ENCODE results near the gene SNRPD3. TPM values are rescaled to one million over a fixed set of nuclear protein-coding genes. Genes with fewer than 3 reads are reported as not detected.
A peak's percentile ranks its signal among the peaks of the same experiment; 100 is the strongest.

The SNRPD3 gene
- total RNA-seq, 1 experiment from 2014 or later = 144 TPM

DNA sequence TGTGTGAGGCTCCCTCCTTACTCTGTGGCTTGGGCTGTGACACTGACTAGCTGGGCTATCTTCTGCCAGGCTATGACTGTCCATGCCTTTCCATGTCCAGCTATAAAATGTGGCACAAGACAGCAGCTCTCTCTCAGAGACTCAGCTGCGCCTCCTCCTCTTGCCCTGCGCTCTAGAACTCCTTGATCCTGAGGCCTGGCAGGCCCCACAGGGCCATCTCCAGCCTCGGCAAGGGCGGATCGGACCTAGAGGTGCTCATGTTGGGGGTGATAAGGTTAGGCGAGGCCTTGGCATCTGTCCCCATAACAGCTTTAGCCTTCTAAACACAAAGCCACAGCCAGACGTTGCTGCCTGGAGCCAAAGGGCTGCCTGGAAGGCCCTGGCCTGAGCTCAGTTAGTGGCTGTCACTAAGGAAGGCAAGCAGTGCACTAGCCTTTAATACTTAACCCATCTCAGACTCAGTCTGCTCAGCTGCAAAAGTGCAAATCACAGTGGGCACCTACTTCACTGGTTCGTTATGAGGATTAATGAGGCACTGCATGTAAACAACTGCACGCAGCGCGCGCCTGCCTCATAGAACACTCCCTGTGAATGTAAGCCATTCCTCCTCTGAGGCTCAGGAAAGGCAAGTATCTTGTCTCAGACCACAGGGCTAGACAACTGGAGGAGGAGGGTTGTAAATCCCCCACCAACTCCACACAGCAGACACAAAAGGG lies 2.0 kb upstream of the SNRPD3 start (continued):
- TF ChIP-seq, protein P1, sequence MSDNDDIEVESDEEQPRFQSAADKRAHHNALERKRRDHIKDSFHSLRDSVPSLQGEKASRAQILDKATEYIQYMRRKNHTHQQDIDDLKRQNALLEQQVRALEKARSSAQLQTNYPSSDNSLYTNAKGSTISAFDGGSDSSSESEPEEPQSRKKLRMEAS (IDR thresholded peaks at IDR 0.05) = no peak
- TF ChIP-seq SIN3A (IDR thresholded peaks at IDR 0.05; ENCODE audit: low read depth) = no peak
- no peak for TF ChIP-seq EZH2phosphoT487 (IDR thresholded peaks at IDR 0.05; ENCODE audit: borderline replicate concordance)
- TF ChIP-seq YY1 (IDR thresholded peaks at IDR 0.05; ENCODE audit: extremely low read depth, insufficient replicate concordance, low read depth, low read length) = no peak
- TF ChIP-seq FOSL1 (IDR thresholded peaks at IDR 0.05; ENCODE audit: low read depth) = no peak
- TF ChIP-seq TCF7L2 (IDR thresholded peaks at IDR 0.05; ENCODE audit: borderline replicate concordance, extremely low read depth, insufficient read depth, insufficient read length) = no peak
- no peak for TF ChIP-seq JUND (IDR thresholded peaks at IDR 0.05)
- no peak for TF ChIP-seq SP1 (IDR thresholded peaks at IDR 0.05; ENCODE audit: low read depth)
- TF ChIP-seq CBX3 (IDR thresholded peaks at IDR 0.05; ENCODE audit: low read depth) = no peak
- no peak for TF ChIP-seq CEBPB (IDR thresholded peaks at IDR 0.05; ENCODE audit: low read depth)
- TF ChIP-seq EZH2 (IDR thresholded peaks at IDR 0.05) = no peak
- no peak for TF ChIP-seq POLR2A (IDR thresholded peaks at IDR 0.05; ENCODE audit: borderline replicate concordance, extremely low read depth, insufficient read depth, insufficient read length)
- TF ChIP-seq POLR2AphosphoS5 (IDR thresholded peaks at IDR 0.05; ENCODE audit: low read depth, low read length) = no peak

DNA sequence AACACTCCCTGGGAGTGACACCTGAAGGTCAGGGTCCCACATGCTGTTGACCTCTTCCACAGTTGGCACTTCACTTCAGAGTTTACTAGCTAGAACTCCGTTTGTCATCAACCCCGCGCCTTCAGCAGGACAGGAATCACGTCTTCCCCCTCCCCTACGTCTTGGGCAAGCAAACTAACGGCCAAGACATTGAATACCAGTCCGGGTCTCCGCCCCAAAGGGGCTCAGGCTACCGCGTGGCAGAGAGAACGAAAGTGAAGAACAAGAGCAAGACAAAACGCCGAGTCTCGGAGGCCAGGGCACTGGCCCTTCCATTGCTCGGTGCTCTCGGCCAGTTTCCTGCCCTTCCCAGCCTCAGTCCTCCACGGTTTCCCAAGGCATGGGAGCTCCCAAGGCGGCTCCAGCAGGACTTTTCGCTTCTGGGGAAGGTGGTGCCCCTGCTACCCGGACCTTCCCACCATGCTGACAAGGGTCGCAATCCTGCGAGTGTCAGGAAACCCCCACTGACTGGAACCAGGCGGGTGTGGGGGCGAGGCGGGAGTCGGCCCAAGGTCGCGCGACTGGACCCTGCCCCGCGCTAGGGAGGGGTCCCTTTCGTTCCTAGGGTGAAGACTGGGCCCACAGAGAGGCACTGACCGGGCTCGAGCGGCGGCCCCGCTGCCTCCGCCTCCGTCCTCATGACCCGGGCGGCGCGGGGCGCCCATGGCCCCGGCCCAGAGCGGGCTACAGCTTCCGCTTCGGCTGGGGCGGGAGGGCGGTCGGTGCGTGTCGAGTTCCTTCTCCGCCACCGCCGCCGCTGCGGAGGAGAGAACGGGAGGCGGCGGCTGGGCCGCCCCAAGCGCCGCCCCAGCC lies 1.3 kb upstream of the SNRPD3 start, which contains the start of gene GUCD1:
TSS of gene GUCD1 (minus strand) at position 826 of the 852 bp plus-strand sequence. CDS start at position 679, 147 bp downstream.
- H3K4me3 ChIP-seq (replicated peaks in 1 of 2; ENCODE audit: low read depth in 1 of 2, low read length in 2 of 2) = peak within 1 kb of the TSS; percentile 70 to 95
- no peaks in the 10 kb centered on the region for H3K9me2 ChIP-seq (ENCODE audit: insufficient read depth)
- DNase-seq (ENCODE audit: low read depth, low spot score) (no peak), ATAC-seq (peak; percentile 18; the same call in 1 of the 2 replicates)
- peaks cover 11 to 23% of the 10 kb centered on the region in 2 experiments for H3K4me1 ChIP-seq (ENCODE audit: control insufficient read depth in 1 of 2, insufficient read depth in 2 of 2, low read length in 2 of 2)
- peak within 1 kb of the TSS; percentile 87 for H3K27ac ChIP-seq (ENCODE audit: low read depth, low read length)
- no TSS peak for BruUV-seq (replicated peaks)
- ChIA-PET POLR2A (interaction anchor here (0.6 to 0.7 kb wide), 2 partner anchors 15 to 43 kb away, joined by 3 to 4 read pairs; no protein-coding TSS in a partner anchor), CTCF (interaction anchor here (1.0 to 1.7 kb wide), 2 partner anchors 33 to 380 kb away, joined by 4 to 6 read pairs; no protein-coding TSS in a partner anchor), RAD21 (ENCODE audit: low non-redundant PET in 1 of 2, low total read pairs in 2 of 2, uncharacterized antibody in 2 of 2, unreplicated experiment in 2 of 2) (interaction anchor here in 1 of 2 experiments (0.7 kb wide), 1 partner anchor 90 kb away, joined by 13 read pairs; no protein-coding TSS in a partner anchor)
- peak within 1 kb of the TSS; percentile 88 for H3K4me2 ChIP-seq (ENCODE audit: low read length)
- H3K79me2 ChIP-seq (ENCODE audit: insufficient read depth, low read length) = peaks cover 77% of the 10 kb centered on the region
- peaks cover 20 to 24% of the 10 kb centered on the region in 2 experiments for H3K36me3 ChIP-seq (ENCODE audit: control insufficient read depth in 1 of 2, insufficient read depth in 2 of 2, low read length in 2 of 2)
- H2AFZ ChIP-seq (ENCODE audit: low read depth, low read length, poor library complexity, severe bottlenecking) = peak within 1 kb of the TSS; percentile 46
- TF ChIP-seq EZH2phosphoT487 (IDR thresholded peaks at IDR 0.05; ENCODE audit: borderline replicate concordance) (no peak), POLR2A (IDR thresholded peaks at IDR 0.05; ENCODE audit: borderline replicate concordance, extremely low read depth, insufficient read depth, insufficient read length) (no peak), POLR2AphosphoS5 (IDR thresholded peaks at IDR 0.05; ENCODE audit: low read depth, low read length) (peak; percentile 67; the same call in 1 of the 2 replicates), SIN3A (IDR thresholded peaks at IDR 0.05; ENCODE audit: low read depth) (no peak; the same call in 1 of the 2 replicates), FOSL1 (IDR thresholded peaks at IDR 0.05; ENCODE audit: low read depth) (no peak), ZFX (IDR thresholded peaks at IDR 0.05) (no peak)
- TF ChIP-seq, protein P2, sequence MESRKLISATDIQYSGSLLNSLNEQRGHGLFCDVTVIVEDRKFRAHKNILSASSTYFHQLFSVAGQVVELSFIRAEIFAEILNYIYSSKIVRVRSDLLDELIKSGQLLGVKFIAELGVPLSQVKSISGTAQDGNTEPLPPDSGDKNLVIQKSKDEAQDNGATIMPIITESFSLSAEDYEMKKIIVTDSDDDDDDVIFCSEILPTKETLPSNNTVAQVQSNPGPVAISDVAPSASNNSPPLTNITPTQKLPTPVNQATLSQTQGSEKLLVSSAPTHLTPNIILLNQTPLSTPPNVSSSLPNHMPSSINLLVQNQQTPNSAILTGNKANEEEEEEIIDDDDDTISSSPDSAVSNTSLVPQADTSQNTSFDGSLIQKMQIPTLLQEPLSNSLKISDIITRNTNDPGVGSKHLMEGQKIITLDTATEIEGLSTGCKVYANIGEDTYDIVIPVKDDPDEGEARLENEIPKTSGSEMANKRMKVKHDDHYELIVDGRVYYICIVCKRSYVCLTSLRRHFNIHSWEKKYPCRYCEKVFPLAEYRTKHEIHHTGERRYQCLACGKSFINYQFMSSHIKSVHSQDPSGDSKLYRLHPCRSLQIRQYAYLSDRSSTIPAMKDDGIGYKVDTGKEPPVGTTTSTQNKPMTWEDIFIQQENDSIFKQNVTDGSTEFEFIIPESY (IDR thresholded peaks at IDR 0.05; ENCODE audit: extremely low read depth, insufficient replicate concordance, low read length) = no peak
- no peaks in the 10 kb centered on the region for H3K27me3 ChIP-seq (ENCODE audit: insufficient read depth, low read length)
- H3K9me3 ChIP-seq (ENCODE audit: control insufficient read depth in 1 of 2, insufficient read depth in 1 of 2, low read depth in 1 of 2, low read length in 2 of 2) = no peaks in the 10 kb centered on the region
- intact Hi-C loops (cut with micrococcal nuclease) = no loop called here
- peak within 1 kb of the TSS; percentile 95 for H3K9ac ChIP-seq (ENCODE audit: low read length)
- peaks cover 6% of the 10 kb centered on the region; the same call in 1 of the 2 replicates for H4K20me1 ChIP-seq (ENCODE audit: insufficient read depth)
